GF-D8 (cell line): Measurements from ENCODE around the gene CDK5RAP2.

ENCODE experiments used
- DNase-seq: peaks from one replicate; lab custom pipeline; 2025; lab: John Stamatoyannopoulos, UW

The CDK5RAP2 gene

GRCh38 chr9:120348951-120349429, 231.0 kb downstream of the CDK5RAP2 start:
- DNase-seq = no peak

GRCh38 chr9:120345379-120345778, 234.6 kb downstream of the CDK5RAP2 start:
- no peak for DNase-seq

GRCh38 chr9:120344230-120344629, 235.7 kb downstream of the CDK5RAP2 start:
- DNase-seq = no peak

GRCh38 chr9:120343416-120343815, 236.6 kb downstream of the CDK5RAP2 start:
- no peak for DNase-seq
